Stimulated activated CD8-positive, alpha-beta memory T cell treated with anti-CD3 and anti-CD28 coated beads, Interleukin-4, amount 100 ng/mL, for 24 hours (primary cell): ENCODE data around the gene PRKG1.
"Not testable (repeated sequence)": the region's sequence is repeated elsewhere in the genome, so short reads cannot be mapped to it uniquely, and the experiment has no call there.

Experiments used
- DNase-seq: peaks from one replicate; pipeline ENCODE4 v3.0.0-alpha.2; 2020; ENCODE audit warnings: low read depth

Gene PRKG1

DNA sequence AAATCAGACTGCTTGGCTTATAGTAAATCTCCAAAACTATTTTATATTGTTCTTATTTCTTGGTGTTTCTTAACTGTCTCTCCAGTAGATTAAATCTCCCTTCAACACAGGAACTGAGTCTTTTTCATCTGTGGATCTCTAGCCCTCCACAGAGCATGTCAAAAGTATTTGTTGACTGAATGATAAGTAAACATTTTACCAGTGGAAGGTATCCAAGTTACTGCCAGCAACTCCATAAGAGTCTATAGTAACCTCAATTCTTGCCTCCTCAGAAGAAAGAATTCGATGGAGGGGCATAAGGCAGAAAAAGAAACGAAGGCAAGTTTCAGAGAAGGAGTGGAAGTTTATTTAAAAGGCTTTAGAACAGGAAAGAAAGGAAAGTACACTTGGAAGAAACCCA, 945.9 kb downstream of the PRKG1 start:
- no peak for DNase-seq

GRCh38 chr10:52020702-52021101, 946.4 kb downstream of the PRKG1 start:
- DNase-seq = no peak

DNA sequence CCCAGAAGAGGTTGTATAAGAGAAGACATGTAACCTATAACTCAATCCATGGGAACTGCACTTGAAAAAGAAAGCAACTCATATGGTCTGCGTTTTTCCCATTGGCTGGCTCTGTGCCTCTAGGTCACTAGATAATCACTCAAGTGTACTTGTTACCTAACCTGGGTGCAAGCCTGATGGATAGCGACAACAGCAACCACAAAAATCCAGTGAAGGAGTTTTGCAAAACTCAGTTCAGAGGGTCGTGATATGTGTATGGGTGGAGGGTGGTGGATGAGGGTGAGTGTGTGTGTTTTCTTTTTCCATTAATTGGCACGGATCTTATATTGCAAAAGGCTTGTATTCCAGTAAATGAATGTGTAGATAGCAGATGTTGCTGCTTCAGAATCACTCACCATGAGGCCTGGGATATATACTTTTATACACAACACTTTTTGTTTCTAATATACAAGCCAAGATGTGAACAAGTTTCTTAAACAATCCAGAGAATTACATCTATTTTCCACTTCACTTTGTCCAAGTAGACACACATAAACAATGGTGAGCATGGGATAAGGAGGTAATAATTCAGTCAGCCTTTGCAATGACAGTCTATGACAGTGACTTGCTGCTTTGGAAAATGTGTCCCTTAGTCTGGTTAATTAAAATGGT, 952.9 kb downstream of the PRKG1 start:
- no peak for DNase-seq

GRCh38 chr10:52028523-52028858, 954.2 kb downstream of the PRKG1 start:
- DNase-seq = no peak

- no peak for DNase-seq
Measured at GRCh38 chr10:52029628-52030027, 955.3 kb downstream of the PRKG1 start.

- DNase-seq = no peak
Measured at GRCh38 chr10:52030051-52030790, 955.9 kb downstream of the PRKG1 start.

DNA sequence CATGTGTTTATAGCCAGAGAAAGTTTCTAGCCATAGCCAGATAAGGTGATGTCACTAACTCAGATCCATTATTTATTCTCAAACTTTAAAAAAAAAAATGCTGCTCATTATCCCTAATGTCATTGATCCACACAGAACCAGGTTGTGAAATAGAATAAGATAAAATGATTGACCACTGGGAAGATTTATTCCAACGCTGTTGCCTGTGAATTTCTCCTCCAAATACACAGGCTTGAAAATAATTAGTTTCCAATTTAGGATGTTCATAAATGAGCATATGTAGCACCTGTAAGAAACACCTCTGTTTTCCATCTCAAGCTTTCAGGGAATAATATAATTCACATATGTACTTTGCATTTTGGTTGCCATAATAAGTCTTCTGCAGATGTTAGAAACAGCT, 956.7 kb downstream of the PRKG1 start:
- DNase-seq = no peak

DNA sequence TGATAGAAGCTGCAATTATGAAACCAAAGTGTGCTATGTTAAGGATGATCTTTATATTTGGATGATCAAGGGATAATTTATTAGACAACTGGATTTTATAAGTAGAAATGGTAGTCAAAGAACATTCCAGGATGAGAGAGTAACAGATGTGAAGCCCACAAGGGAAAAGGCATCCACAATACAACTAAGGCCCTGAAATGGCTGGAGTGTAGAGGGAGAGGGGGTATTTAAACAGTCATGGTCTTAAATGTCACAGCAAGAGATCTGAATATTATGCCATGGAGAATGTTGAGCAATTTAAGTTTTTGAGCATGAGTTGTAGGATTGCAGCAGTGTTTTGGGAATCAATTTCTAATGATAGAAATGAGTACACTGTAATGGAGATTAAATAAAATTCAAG, 957.5 kb downstream of the PRKG1 start:
- DNase-seq = no peak

GRCh38 chr10:52032681-52033629, 958.7 kb downstream of the PRKG1 start:
- no peak for DNase-seq

GRCh38 chr10:52039002-52039793, 964.9 kb downstream of the PRKG1 start:
- DNase-seq = not testable (repeated sequence)

DNA sequence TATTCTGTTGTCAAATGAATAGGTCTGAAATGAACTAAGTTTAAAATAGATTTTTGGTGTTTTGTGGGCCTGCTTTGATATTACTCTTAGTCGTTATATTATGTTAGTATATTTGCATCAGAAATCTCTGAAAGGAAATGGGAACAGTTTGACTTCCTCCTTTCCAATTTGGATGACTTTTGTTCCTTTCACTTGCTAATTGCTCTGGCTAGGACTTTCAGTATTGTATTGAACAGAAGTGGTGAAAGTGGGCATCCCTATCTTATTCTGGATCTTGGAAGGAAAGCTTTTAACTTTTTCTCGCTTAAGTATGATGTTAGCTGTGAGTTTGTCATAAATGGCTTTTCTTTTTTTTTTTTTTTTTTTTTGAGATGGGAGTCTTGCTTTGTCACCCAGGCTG, 966.2 kb downstream of the PRKG1 start:
- DNase-seq = no peak

DNA sequence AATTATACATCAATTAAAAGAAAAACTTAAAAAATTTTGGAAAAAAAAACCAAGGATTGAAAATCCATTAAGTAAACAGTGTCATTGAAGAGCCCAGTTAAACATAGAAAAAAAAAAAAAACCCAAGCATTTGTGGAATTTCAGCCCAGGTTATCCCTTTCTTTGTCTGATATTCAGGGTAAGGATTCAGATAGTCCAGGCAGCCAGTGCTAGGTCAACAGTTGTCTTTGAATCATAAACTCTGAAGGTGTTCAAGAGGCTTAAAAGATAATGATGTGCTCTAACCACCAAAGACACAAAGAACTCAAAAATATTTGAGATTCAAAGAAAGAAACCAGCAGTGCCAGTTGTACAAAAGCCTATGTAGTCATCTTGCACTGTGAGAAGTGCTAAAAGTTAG, 969.5 kb downstream of the PRKG1 start:
- no peak for DNase-seq

- no peak for DNase-seq
Measured at GRCh38 chr10:52048051-52048450, 973.8 kb downstream of the PRKG1 start.

DNA sequence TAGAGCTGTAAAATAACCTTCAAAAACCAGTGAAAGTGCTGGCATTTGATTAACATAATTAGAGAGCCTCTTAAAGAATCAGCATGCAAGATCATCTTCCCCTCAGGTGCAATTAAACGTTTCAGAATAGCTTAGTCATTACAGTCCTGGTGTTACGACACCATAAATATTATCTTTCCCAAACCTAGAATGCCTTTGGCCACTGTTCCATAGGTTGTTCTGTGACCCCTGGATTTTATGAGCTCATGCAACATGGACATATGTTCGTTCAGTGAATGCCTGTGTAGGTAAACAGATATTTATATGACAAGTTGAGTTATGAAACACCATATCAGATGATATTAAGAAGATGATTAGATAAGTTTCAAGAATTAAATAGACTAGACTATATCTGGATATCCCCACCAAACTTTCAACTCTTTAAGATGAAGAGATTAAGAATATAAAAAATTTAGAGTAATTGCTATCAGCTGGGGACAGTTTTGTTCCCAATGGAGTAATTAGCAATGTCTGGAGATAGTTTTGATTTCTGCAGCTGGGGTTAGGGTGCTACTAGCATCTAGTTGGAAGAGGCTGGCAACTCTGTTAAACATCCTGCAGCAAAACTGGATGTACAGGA, 976.3 kb downstream of the PRKG1 start:
- DNase-seq = no peak

DNA sequence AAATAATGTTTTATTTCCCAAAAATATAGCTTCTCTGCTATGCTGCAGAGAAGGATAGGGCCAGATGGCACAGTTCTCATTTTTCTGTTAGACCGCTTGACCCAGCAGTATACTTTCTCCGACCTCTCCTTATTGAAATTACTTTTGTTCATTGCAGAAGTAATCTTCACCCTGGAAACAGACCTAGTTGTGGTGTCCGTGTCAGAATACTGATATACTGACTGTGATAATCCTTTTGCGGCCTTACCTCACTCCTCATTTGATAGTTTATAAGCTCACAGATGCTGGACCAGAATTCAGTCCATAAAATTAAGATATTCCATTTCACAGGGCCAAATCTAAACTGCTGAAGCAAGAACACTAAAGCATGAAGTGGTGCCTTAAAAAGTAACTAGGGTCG, 979.2 kb downstream of the PRKG1 start:
- no peak for DNase-seq

- no peak for DNase-seq
Measured at GRCh38 chr10:52056291-52056690, 982.0 kb downstream of the PRKG1 start.

GRCh38 chr10:52059089-52059488, 984.8 kb downstream of the PRKG1 start:
- DNase-seq = no peak

DNA sequence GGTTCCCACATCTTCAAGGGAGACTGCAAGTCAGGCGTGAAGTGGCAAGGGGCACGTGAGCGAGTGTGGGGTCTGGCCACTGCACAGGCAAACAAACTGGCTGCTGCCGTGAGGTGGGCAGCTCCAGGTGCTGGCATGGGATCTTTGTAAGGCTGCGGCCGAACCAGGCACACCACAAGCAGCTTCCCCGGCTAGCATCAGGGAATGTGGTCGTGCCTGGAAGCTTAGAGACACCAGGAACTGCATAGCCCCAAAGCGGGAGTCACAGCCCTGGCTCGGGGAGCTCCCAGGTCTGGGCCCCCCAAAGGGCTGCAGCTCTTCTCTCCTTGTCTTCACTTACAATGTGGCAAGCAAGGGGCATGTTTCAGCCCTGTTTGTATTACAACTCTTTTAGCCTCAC, 988.9 kb downstream of the PRKG1 start:
- no peak for DNase-seq

- DNase-seq = no peak
Measured at GRCh38 chr10:52064084-52064845, 990.0 kb downstream of the PRKG1 start.

DNA sequence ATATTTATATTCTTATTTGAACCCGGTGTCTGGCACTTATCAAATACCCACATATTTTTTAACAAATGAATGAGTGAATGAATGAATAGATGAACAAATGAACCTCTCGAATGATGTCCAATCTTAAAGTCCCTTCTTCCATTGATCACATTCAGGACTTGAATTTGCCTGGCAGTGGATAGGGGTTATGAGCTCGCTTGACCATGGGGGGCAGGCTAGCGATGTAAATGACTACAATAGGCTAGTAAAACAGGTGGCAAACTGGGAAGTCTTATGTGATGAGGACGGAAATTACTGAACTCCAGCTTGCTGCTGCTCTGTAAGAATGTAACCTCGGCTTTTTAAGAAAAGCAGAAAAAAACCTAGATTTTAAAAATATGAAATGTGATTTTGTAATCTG, 992.1 kb downstream of the PRKG1 start:
- DNase-seq = no peak

- no peak for DNase-seq
Measured at GRCh38 chr10:52068485-52068884, 994.2 kb downstream of the PRKG1 start.
